Liver (tissue), 9 donors: ENCODE data around the gene TRPT1. TPM values are rescaled to one million over a fixed set of nuclear protein-coding genes. Genes with fewer than 3 reads are reported as not detected.

Source experiments
- DNase-seq: peaks from one replicate; pipeline ENCODE4 v3.0.0-alpha.2; 2017; ENCODE audit warnings: low spot score
- H3K27ac ChIP-seq, 2 donors: one replicate each; pipeline ENCODE4 v1.7.0; 2013; ENCODE audit warnings: inconsistent platforms in 2 of 2, low read length in 2 of 2, control low read depth in 1 of 2, low read depth in 1 of 2, mild to moderate bottlenecking in 1 of 2
- H3K27me3 ChIP-seq, 4 donors: one replicate each; pipeline versions ENCODE4 v1.6.1 to v1.7.0; 2013; ENCODE audit warnings: low read length in 3 of 4, inconsistent platforms in 1 of 4, mild to moderate bottlenecking in 1 of 4, moderate library complexity in 1 of 4; ENCODE audit not compliant: control insufficient read depth in 4 of 4, insufficient read depth in 4 of 4
- H3K36me3 ChIP-seq, 4 donors: one replicate each; pipeline versions ENCODE4 v1.6.1 to v1.7.0; 2013; ENCODE audit warnings: low read length in 3 of 4, mild to moderate bottlenecking in 3 of 4, low read depth in 1 of 4, moderate library complexity in 1 of 4; ENCODE audit not compliant: control insufficient read depth in 4 of 4, insufficient read depth in 3 of 4
- H3K4me1 ChIP-seq, 4 donors: one replicate each; pipeline versions ENCODE4 v1.6.1 to v1.7.0; 2013; ENCODE audit warnings: low read length in 3 of 4, mild to moderate bottlenecking in 3 of 4, moderate library complexity in 1 of 4; ENCODE audit not compliant: control insufficient read depth in 4 of 4, insufficient read depth in 4 of 4
- H3K4me3 ChIP-seq, 3 donors: one replicate each; pipeline versions ENCODE4 v1.6.1 to v1.7.0; 2013; ENCODE audit warnings: low read length in 3 of 3, control low read depth in 1 of 3, low read depth in 1 of 3, mild to moderate bottlenecking in 1 of 3
- H3K9ac ChIP-seq, 2 donors: one replicate each; pipeline ENCODE4 v1.7.0; 2013; ENCODE audit warnings: low read length in 2 of 2, mild to moderate bottlenecking in 2 of 2, moderate library complexity in 2 of 2, control low read depth in 1 of 2, low read depth in 1 of 2
- H3K9me3 ChIP-seq, 4 donors: one replicate each; pipeline versions ENCODE4 v1.6.1 to v1.7.0; 2013; ENCODE audit warnings: low read length in 3 of 4; ENCODE audit not compliant: control insufficient read depth in 4 of 4
- EGR1 ChIP-seq, 2 donors: IDR thresholded peaks; 2 replicates each; pipeline ENCODE4 v1.6.1; 2016 to 2018; ENCODE audit warnings: antibody characterized with exemption in 2 of 2, low read depth in 2 of 2
- FOXA1 ChIP-seq: IDR thresholded peaks from 2 replicates; pipeline ENCODE4 v1.6.1; 2016; ENCODE audit warnings: antibody characterized with exemption
- FOXA2 ChIP-seq: IDR thresholded peaks from 2 replicates; pipeline ENCODE4 v1.6.1; 2016; ENCODE audit warnings: antibody characterized with exemption
- GABPA ChIP-seq, 2 donors: IDR thresholded peaks in 1 of 2; conservative IDR thresholded peaks in 1 of 2; 2 replicates each; pipeline ENCODE4 v1.6.1; 2016; ENCODE audit warnings: antibody characterized with exemption in 2 of 2, mild to moderate bottlenecking in 1 of 2, moderate library complexity in 1 of 2
- HNF4A ChIP-seq, 2 donors: conservative IDR thresholded peaks; 2 replicates each; pipeline ENCODE4 v1.6.1; 2016; ENCODE audit warnings: antibody characterized with exemption in 2 of 2, mild to moderate bottlenecking in 2 of 2
- HNF4G ChIP-seq: IDR thresholded peaks from 2 replicates; pipeline ENCODE4 v1.6.1; 2016; ENCODE audit warnings: antibody characterized with exemption
- JUND ChIP-seq, 2 donors: IDR thresholded peaks; 2 replicates each; pipeline ENCODE4 v1.6.1; 2016; ENCODE audit warnings: antibody characterized with exemption in 2 of 2
- NR2F2 ChIP-seq: IDR thresholded peaks from 2 replicates; pipeline ENCODE4 v1.6.1; 2016; ENCODE audit warnings: antibody characterized with exemption
- RAD21 ChIP-seq, 2 donors: IDR thresholded peaks; 2 replicates each; pipeline ENCODE4 v1.6.1; 2016; ENCODE audit warnings: antibody characterized with exemption in 2 of 2, mild to moderate bottlenecking in 2 of 2
- RXRA ChIP-seq, 2 donors: IDR thresholded peaks; 2 replicates each; pipeline ENCODE4 v1.6.1; 2017 to 2018; ENCODE audit warnings: antibody characterized with exemption in 2 of 2, mild to moderate bottlenecking in 1 of 2
- SP1 ChIP-seq: IDR thresholded peaks from 2 replicates; pipeline ENCODE4 v1.6.1; 2018; ENCODE audit warnings: antibody characterized with exemption, mild to moderate bottlenecking
- TAF1 ChIP-seq: conservative IDR thresholded peaks from 2 replicates; pipeline ENCODE4 v1.6.1; 2016; ENCODE audit warnings: antibody characterized with exemption, mild to moderate bottlenecking
- YY1 ChIP-seq: IDR thresholded peaks from 2 replicates; pipeline ENCODE4 v1.6.1; 2016; ENCODE audit warnings: antibody characterized with exemption, mild to moderate bottlenecking
- WGBS: extraction: QIAGEN DNeasy Blood & Tissue Kit; methylation state at CpG from one replicate; pipeline ENCODE4 v1.1.7; 2013; 5-methylcytosine and 5-hydroxymethylcytosine counted together
- polyA plus RNA-seq, 2 donors: library from polyadenylated mRNA; stranded (reverse) in 1 of 2; unstranded in 1 of 2; fragments of 200-250 nt in 1 of 2; fragments of >200 nt in 1 of 2; fragmentation: Nextera tagmentation in 1 of 2; extraction: Ambion mirVana in 1 of 2; gene quantifications; one replicate each; pipeline versions ENCODE4 v1.2.1 to v1.2.3, GENCODE V29; 2013 to 2015
- total RNA-seq, 2 donors: library from RNA; depleted of rRNA; stranded (reverse); fragments of >200 nt; gene quantifications; one replicate each; pipeline ENCODE4 v1.2.3, GENCODE V29; 2014
- TF ChIP-seq, protein P1 (sequence below): fragments of 150-350 bp; IDR thresholded peaks from 2 replicates; pipeline ENCODE4 v1.5.1; 2017; ENCODE audit warnings: improper control_type of control experiment, low read depth, low read length; ENCODE audit not compliant: missing input control
- TF ChIP-seq, protein P2 (sequence below): IDR thresholded peaks from 2 replicates; pipeline ENCODE4 v1.6.1; 2016; ENCODE audit warnings: antibody characterized with exemption
- TF ChIP-seq, protein P3 (sequence below): IDR thresholded peaks from 2 replicates; pipeline ENCODE4 v1.6.1; 2016; ENCODE audit warnings: antibody characterized with exemption
- TF ChIP-seq, protein P4 (sequence below): IDR thresholded peaks from 2 replicates; pipeline ENCODE4 v1.6.1; 2016; ENCODE audit warnings: antibody characterized with exemption, mild to moderate bottlenecking
- TF ChIP-seq, protein P5 (sequence below): IDR thresholded peaks from 2 replicates; pipeline ENCODE4 v1.6.1; 2016; ENCODE audit warnings: antibody characterized with exemption
- donor health status: healthy.
- donor health status: healthy.
- donor health status: healthy.
- donor health status: healthy.
- donor health status: healthy.

The TRPT1 gene
- total and polyA plus RNA-seq, 4 donors: 14.0 to 37.8 (median 20.8) TPM

DNA sequence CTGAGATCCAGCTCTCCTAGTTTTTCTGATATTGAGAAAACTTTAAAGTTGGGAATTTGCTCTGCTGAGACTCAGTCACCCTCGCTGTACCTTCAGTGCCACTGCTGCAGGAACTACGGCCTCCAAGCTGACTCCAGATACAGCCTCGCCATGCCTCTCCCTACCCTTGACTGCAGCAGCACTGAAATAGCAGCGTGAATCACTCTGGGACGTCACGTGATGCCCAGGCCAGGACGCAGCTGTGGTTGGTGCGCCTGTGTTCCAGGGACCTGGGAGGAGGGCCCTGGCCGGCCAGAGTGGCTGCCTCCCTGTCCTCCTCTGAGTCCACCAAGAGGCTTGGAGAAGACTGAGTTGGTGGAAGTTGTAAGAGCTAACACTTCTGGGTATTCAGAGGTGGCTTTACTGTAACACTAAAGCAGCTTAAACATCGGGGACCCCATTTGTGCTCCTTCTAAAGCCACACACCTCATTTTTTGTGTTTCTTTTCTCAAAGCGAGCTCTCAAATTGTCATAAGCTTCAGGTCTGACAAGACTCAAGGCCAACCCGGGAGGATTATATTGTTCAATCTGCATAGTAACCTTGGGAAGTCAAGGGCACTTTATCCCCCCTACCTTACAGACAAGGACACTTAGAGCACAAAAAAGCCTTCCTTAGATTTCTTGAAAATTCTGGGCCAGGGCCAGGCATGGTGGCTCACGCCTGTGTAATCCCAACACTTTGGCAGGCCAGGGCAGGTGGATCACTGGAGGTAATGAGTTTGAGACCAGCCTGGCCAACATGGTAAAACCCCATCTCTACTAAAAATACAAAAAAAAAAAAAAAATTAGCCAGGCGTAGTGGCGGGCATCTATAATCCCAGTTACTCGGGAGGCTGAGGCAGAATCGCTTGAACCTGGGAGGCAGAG lies 44.2 kb downstream of the TRPT1 start:
- DNase-seq: peak; percentile 51
- H3K4me1 ChIP-seq: peaks cover 2 to 13% (median 8%) of the 10 kb centered on the region in 4 donors
- H3K9ac ChIP-seq: no peak overlapping the region
- H3K9me3 ChIP-seq: no peaks in the 10 kb centered on the region
- 67% methylated on average over 17 of the region's 17 CpGs for WGBS
- peak overlapping the region in 1 of 2 donors; percentile 2 for H3K27ac ChIP-seq
- H3K27me3 ChIP-seq: no peaks in the 10 kb centered on the region
- TF ChIP-seq RAD21 (IDR thresholded peaks at IDR 0.05): no peak
- TF ChIP-seq SP1: no peak
- TF ChIP-seq JUND (IDR thresholded peaks at IDR 0.05): peak; percentile 10 to 48
- no peak for TF ChIP-seq RXRA (IDR thresholded peaks at IDR 0.05)
- TF ChIP-seq YY1: no peak
- no peaks in the 10 kb centered on the region for H3K36me3 ChIP-seq
- H3K4me3 ChIP-seq: no peak overlapping the region

DNA sequence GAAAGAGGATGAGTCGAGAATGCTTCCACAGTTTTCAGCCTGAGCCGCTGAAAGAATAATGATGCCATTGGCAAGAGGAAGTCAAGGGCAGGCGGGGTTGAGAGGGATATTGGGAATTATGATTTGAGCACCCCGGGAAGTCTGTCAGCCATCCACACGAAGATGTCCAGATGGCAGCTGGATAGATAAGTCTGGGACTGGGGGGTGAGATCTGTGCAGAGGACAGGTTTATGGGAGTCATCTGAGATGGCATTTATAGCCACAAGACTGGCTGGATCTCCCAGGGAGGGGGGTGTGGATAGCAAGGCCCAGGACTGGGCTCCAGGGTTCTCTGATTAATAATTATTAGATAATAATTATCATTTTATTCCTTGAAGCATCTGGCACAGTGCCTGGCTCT lies 45.1 kb downstream of the TRPT1 start:
- 79% methylated on average over 5 of the region's 5 CpGs for WGBS
- Histone ChIP-seq H3K27me3 (no peaks in the 10 kb centered on the region), H3K27ac (no peak overlapping the region), H3K9ac (no peak overlapping the region), H3K36me3 (no peaks in the 10 kb centered on the region), H3K4me3 (no peak overlapping the region), H3K9me3 (no peaks in the 10 kb centered on the region), H3K4me1 (peaks cover 2 to 13% (median 8%) of the 10 kb centered on the region in 4 donors)
- no peak for DNase-seq
- TF ChIP-seq FOXA2 (no peak), HNF4A (conservative IDR thresholded peaks at IDR 0.05) (no peak), RAD21 (IDR thresholded peaks at IDR 0.05) (no peak), NR2F2 (no peak), TAF1 (no peak), FOXA1 (no peak), GABPA (IDR thresholded peaks at IDR 0.05 in 1 of 2, conservative IDR thresholded peaks at IDR 0.05 in 1 of 2) (no peak), JUND (IDR thresholded peaks at IDR 0.05) (no peak), HNF4G (no peak), SP1 (no peak), YY1 (no peak), EGR1 (IDR thresholded peaks at IDR 0.05; ENCODE audit: low read depth in 2 of 2) (no peak), RXRA (IDR thresholded peaks at IDR 0.05) (no peak)
- TF ChIP-seq, protein P1, sequence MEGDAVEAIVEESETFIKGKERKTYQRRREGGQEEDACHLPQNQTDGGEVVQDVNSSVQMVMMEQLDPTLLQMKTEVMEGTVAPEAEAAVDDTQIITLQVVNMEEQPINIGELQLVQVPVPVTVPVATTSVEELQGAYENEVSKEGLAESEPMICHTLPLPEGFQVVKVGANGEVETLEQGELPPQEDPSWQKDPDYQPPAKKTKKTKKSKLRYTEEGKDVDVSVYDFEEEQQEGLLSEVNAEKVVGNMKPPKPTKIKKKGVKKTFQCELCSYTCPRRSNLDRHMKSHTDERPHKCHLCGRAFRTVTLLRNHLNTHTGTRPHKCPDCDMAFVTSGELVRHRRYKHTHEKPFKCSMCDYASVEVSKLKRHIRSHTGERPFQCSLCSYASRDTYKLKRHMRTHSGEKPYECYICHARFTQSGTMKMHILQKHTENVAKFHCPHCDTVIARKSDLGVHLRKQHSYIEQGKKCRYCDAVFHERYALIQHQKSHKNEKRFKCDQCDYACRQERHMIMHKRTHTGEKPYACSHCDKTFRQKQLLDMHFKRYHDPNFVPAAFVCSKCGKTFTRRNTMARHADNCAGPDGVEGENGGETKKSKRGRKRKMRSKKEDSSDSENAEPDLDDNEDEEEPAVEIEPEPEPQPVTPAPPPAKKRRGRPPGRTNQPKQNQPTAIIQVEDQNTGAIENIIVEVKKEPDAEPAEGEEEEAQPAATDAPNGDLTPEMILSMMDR: no peak
- TF ChIP-seq, protein P2, sequence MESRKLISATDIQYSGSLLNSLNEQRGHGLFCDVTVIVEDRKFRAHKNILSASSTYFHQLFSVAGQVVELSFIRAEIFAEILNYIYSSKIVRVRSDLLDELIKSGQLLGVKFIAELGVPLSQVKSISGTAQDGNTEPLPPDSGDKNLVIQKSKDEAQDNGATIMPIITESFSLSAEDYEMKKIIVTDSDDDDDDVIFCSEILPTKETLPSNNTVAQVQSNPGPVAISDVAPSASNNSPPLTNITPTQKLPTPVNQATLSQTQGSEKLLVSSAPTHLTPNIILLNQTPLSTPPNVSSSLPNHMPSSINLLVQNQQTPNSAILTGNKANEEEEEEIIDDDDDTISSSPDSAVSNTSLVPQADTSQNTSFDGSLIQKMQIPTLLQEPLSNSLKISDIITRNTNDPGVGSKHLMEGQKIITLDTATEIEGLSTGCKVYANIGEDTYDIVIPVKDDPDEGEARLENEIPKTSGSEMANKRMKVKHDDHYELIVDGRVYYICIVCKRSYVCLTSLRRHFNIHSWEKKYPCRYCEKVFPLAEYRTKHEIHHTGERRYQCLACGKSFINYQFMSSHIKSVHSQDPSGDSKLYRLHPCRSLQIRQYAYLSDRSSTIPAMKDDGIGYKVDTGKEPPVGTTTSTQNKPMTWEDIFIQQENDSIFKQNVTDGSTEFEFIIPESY: no peak
- TF ChIP-seq, protein P3, sequence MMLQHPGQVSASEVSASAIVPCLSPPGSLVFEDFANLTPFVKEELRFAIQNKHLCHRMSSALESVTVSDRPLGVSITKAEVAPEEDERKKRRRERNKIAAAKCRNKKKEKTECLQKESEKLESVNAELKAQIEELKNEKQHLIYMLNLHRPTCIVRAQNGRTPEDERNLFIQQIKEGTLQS: no peak
- TF ChIP-seq, protein P4, sequence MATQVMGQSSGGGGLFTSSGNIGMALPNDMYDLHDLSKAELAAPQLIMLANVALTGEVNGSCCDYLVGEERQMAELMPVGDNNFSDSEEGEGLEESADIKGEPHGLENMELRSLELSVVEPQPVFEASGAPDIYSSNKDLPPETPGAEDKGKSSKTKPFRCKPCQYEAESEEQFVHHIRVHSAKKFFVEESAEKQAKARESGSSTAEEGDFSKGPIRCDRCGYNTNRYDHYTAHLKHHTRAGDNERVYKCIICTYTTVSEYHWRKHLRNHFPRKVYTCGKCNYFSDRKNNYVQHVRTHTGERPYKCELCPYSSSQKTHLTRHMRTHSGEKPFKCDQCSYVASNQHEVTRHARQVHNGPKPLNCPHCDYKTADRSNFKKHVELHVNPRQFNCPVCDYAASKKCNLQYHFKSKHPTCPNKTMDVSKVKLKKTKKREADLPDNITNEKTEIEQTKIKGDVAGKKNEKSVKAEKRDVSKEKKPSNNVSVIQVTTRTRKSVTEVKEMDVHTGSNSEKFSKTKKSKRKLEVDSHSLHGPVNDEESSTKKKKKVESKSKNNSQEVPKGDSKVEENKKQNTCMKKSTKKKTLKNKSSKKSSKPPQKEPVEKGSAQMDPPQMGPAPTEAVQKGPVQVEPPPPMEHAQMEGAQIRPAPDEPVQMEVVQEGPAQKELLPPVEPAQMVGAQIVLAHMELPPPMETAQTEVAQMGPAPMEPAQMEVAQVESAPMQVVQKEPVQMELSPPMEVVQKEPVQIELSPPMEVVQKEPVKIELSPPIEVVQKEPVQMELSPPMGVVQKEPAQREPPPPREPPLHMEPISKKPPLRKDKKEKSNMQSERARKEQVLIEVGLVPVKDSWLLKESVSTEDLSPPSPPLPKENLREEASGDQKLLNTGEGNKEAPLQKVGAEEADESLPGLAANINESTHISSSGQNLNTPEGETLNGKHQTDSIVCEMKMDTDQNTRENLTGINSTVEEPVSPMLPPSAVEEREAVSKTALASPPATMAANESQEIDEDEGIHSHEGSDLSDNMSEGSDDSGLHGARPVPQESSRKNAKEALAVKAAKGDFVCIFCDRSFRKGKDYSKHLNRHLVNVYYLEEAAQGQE: no peak
- TF ChIP-seq, protein P5, sequence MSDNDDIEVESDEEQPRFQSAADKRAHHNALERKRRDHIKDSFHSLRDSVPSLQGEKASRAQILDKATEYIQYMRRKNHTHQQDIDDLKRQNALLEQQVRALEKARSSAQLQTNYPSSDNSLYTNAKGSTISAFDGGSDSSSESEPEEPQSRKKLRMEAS: no peak
